HG03139 (cell line): ENCODE measurements around the gene CDH15.
"Not testable (repeated sequence)": the region's sequence is repeated elsewhere in the genome, so short reads cannot be mapped to it uniquely, and the experiment has no call there.

ENCODE experiments used
- ATAC-seq: cut with Tn5 transposase; IDR thresholded peaks from one replicate; pipeline ENCODE4 v1.9.1; 2021; ENCODE audit not compliant: unreplicated experiment

The CDH15 gene

GRCh38 chr16:89187032-89187769 is 15.7 kb downstream of the CDH15 start:
- no peak for ATAC-seq

GRCh38 chr16:89187770-89188392 is 16.3 kb downstream of the CDH15 start:
- no peak for ATAC-seq

- ATAC-seq = not testable (repeated sequence)
Observed at GRCh38 chr16:89188471-89189357, 17.2 kb downstream of the CDH15 start.

- no peak for ATAC-seq
Observed at GRCh38 chr16:89189358-89190025, 17.9 kb downstream of the CDH15 start.

GRCh38 chr16:89190150-89190958 is 18.8 kb downstream of the CDH15 start:
- ATAC-seq = no peak

GRCh38 chr16:89191033-89191900 is 19.7 kb downstream of the CDH15 start:
- ATAC-seq = no peak

- no peak for ATAC-seq
Observed at GRCh38 chr16:89191901-89192185, 20.3 kb downstream of the CDH15 start.

- ATAC-seq = not testable (repeated sequence)
Observed at GRCh38 chr16:89192186-89192955, 20.8 kb downstream of the CDH15 start.

GRCh38 chr16:89192956-89193575 is 21.5 kb downstream of the CDH15 start:
- ATAC-seq = no peak

GRCh38 chr16:89193576-89194293 is 22.2 kb downstream of the CDH15 start:
- no peak for ATAC-seq

- ATAC-seq = no peak
Observed at GRCh38 chr16:89194340-89195311, 23.1 kb downstream of the CDH15 start.

GRCh38 chr16:89195521-89196171 is 24.1 kb downstream of the CDH15 start:
- ATAC-seq = no peak

- ATAC-seq = no peak
Observed at GRCh38 chr16:89197033-89197632, 25.6 kb downstream of the CDH15 start.

GRCh38 chr16:89197633-89198416 is 26.3 kb downstream of the CDH15 start:
- no peak for ATAC-seq
